WTC11 (cell line): Measurements from ENCODE around the gene LTBP3. TPM values are rescaled to one million over a fixed set of nuclear protein-coding genes. Genes with fewer than 3 reads are reported as not detected.

Source experiments
- ATAC-seq: fragments of 200-7000 bp; cut with Tn5 transposase; 2 replicates; pipeline ENCODE4 v1.10.0; 2021; ENCODE audit warnings: mild to moderate bottlenecking, moderate library complexity
- CTCF ChIA-PET: fragments of 300-600 bp; sonication (Branson Sonifier 250); formaldehyde crosslinking; loops from one replicate; lab custom pipeline; 2021; ENCODE audit warnings: antibody characterized with exemption; lab: Charles Lee
- POLR2A ChIA-PET: fragments of 350-600 bp; sonication (Branson Sonifier 250); formaldehyde crosslinking; loops from one replicate; lab custom pipeline; 2021; ENCODE audit warnings: antibody characterized with exemption; lab: Charles Lee
- DNase-seq: peaks from one replicate; pipeline ENCODE4 v3.0.0; 2021; ENCODE audit warnings: low spot score
- H3K27ac Mint-ChIP-seq: 2 replicates; pipeline ENCODE4 v1.8.0; 2021; ENCODE audit warnings: mixed read lengths
- H3K27me3 Mint-ChIP-seq: 2 replicates; pipeline ENCODE4 v1.8.0; 2021; ENCODE audit warnings: low read depth, mild to moderate bottlenecking, moderate library complexity, mixed read lengths
- H3K36me3 Mint-ChIP-seq: 2 replicates; pipeline ENCODE4 v1.8.0; 2021; ENCODE audit warnings: mixed read lengths
- H3K4me1 Mint-ChIP-seq: 2 replicates; pipeline ENCODE4 v1.8.0; 2022; ENCODE audit warnings: mixed read lengths
- H3K4me3 Mint-ChIP-seq: 2 replicates; pipeline ENCODE4 v1.8.0; 2021; ENCODE audit warnings: mild to moderate bottlenecking, moderate library complexity, mixed read lengths
- H3K9me3 Mint-ChIP-seq: 2 replicates; pipeline ENCODE4 v1.8.0; 2021; ENCODE audit warnings: mixed read lengths
- CBFB ChIP-seq: sonication (generic); formaldehyde crosslinking; IDR thresholded peaks from 2 replicates; pipeline ENCODE4 v1.8.1; 2022; ENCODE audit warnings: mild to moderate bottlenecking, low read depth, missing genetic modification reagents
- E2F5 ChIP-seq: sonication (generic); formaldehyde crosslinking; IDR thresholded peaks from 2 replicates; pipeline ENCODE4 v1.8.1; 2022; ENCODE audit warnings: mild to moderate bottlenecking, moderate library complexity, missing genetic modification reagents
- ESRRA ChIP-seq: sonication (generic); formaldehyde crosslinking; IDR thresholded peaks from 2 replicates; pipeline ENCODE4 v1.8.1; 2022; ENCODE audit warnings: mild to moderate bottlenecking, missing genetic modification reagents, borderline replicate concordance
- FOXP1 ChIP-seq: sonication (generic); formaldehyde crosslinking; IDR thresholded peaks from 2 replicates; pipeline ENCODE4 v1.8.0; 2022; ENCODE audit warnings: missing genetic modification reagents, mild to moderate bottlenecking, moderate library complexity, borderline replicate concordance
- IRF1 ChIP-seq: sonication (generic); formaldehyde crosslinking; IDR thresholded peaks from 2 replicates; pipeline ENCODE4 v1.8.0; 2023; ENCODE audit warnings: missing genetic modification reagents
- JAZF1 ChIP-seq: fragments of 250-450 bp; sonication (Bioruptor Pico); IDR thresholded peaks from 2 replicates; pipeline ENCODE4 v1.9.0; 2021; ENCODE audit warnings: moderate library complexity, mild to moderate bottlenecking, inconsistent platforms
- NR2C2 ChIP-seq: sonication (generic); formaldehyde crosslinking; IDR thresholded peaks from 2 replicates; pipeline ENCODE4 v1.8.0; 2022; ENCODE audit warnings: mild to moderate bottlenecking, missing genetic modification reagents
- PREB ChIP-seq: sonication (generic); formaldehyde crosslinking; IDR thresholded peaks from 2 replicates; pipeline ENCODE4 v1.8.1; 2022; ENCODE audit warnings: mild to moderate bottlenecking, missing genetic modification reagents, moderate library complexity, borderline replicate concordance
- SMAD3 ChIP-seq: sonication (generic); formaldehyde crosslinking; IDR thresholded peaks from 2 replicates; pipeline ENCODE4 v1.8.0; 2022; ENCODE audit warnings: missing genetic modification reagents, mild to moderate bottlenecking, borderline replicate concordance
- SMAD4 ChIP-seq: sonication (generic); formaldehyde crosslinking; IDR thresholded peaks from 2 replicates; pipeline ENCODE4 v1.8.0; 2022; ENCODE audit warnings: mild to moderate bottlenecking, missing genetic modification reagents
- SP1 ChIP-seq: sonication (generic); formaldehyde crosslinking; conservative IDR thresholded peaks from 2 replicates; pipeline ENCODE4 v1.8.1; 2022; ENCODE audit warnings: missing genetic modification reagents
- STAT6 ChIP-seq: sonication (generic); formaldehyde crosslinking; conservative IDR thresholded peaks from 2 replicates; pipeline ENCODE4 v1.8.1; 2023; ENCODE audit warnings: mild to moderate bottlenecking, low read depth, missing genetic modification reagents, moderate library complexity
- ZNF138 ChIP-seq: sonication (generic); formaldehyde crosslinking; conservative IDR thresholded peaks from 2 replicates; pipeline ENCODE4 v1.8.1; 2022; ENCODE audit warnings: mild to moderate bottlenecking, moderate library complexity, missing genetic modification reagents
- ZNF219 ChIP-seq: sonication (generic); formaldehyde crosslinking; IDR thresholded peaks from 2 replicates; pipeline ENCODE4 v1.8.0; 2023; ENCODE audit warnings: missing genetic modification reagents, mild to moderate bottlenecking, borderline replicate concordance
- ZNF263 ChIP-seq: sonication (generic); formaldehyde crosslinking; IDR thresholded peaks from 2 replicates; pipeline ENCODE4 v1.8.1; 2022; ENCODE audit warnings: low read depth, mild to moderate bottlenecking, moderate library complexity, missing genetic modification reagents
- ZNF416 ChIP-seq: fragments of 250-450 bp; sonication (Bioruptor Pico); IDR thresholded peaks from 2 replicates; pipeline ENCODE4 v1.9.0; 2021; ENCODE audit warnings: mild to moderate bottlenecking, inconsistent platforms
- ZNF425 ChIP-seq: fragments of 250-450 bp; sonication (Bioruptor Pico); conservative IDR thresholded peaks from 2 replicates; pipeline ENCODE4 v1.9.0; 2021; ENCODE audit warnings: mild to moderate bottlenecking
- ZNF512 ChIP-seq: sonication (generic); formaldehyde crosslinking; IDR thresholded peaks from 2 replicates; pipeline ENCODE4 v1.8.1; 2022; ENCODE audit warnings: missing genetic modification reagents, borderline replicate concordance
- total RNA-seq: library from RNA; stranded (reverse); gene quantifications from 3 replicates; pipeline ENCODE4 v1.2.3, GENCODE V29; 2021

The LTBP3 gene
- total RNA-seq, 1 experiment from 2014 or later = 20.7 TPM

GRCh38 chr11:65557280-65558001 lies 718 bp downstream of the LTBP3 start:
- H3K4me3 Mint-ChIP-seq = peak overlapping the region; percentile 69
- DNase-seq = no peak
- peaks cover 61% of the 10 kb centered on the region for H3K27me3 Mint-ChIP-seq
- no peak overlapping the region for H3K27ac Mint-ChIP-seq
- TF ChIP-seq FOXP1 (0 out of 2 replicates have a peak, but pooled peaks have one; percentile 38), SMAD4 (CRISPR knock-in tag) (no peak), ZNF219 (CRISPR knock-in tag) (no peak), IRF1 (no peak), JAZF1 (CRISPR knock-in tag) (no peak), ZNF416 (CRISPR knock-in tag) (no peak), E2F5 (CRISPR knock-in tag) (no peak), NR2C2 (CRISPR knock-in tag) (no peak), SP1 (CRISPR knock-in tag) (peak; percentile 29; the same call in 1 of the 2 replicates), ZNF512 (no peak)
- ATAC-seq = no peak
- peaks cover 54% of the 10 kb centered on the region for H3K4me1 Mint-ChIP-seq
- no peaks in the 10 kb centered on the region for H3K36me3 Mint-ChIP-seq
- ChIA-PET POLR2A (interaction anchor here (0.8 kb wide), 1 partner anchor 59 kb away, joined by 3 read pairs; the partner anchor contains the start of gene MALAT1), CTCF (interaction anchor here (0.8 to 1.7 kb wide), 6 partner anchors 13 to 37 kb away, joined by 3 to 20 read pairs (median 4); partner anchors contain the start of gene ZNRD2)
- H3K9me3 Mint-ChIP-seq = no peaks in the 10 kb centered on the region

GRCh38 chr11:65556470-65557279 lies 1.5 kb downstream of the LTBP3 start:
- H3K27me3 Mint-ChIP-seq = peaks cover 62% of the 10 kb centered on the region
- TF ChIP-seq PREB (no peak), SMAD3 (CRISPR knock-in tag) (no peak), ZNF138 (no peak)
- TF ChIP-seq, all 79 proteins: peak for 0
- Mint-ChIP-seq H3K4me3 (peak overlapping the region; percentile 69), H3K27ac (no peak overlapping the region), H3K4me1 (peaks cover 57% of the 10 kb centered on the region), H3K9me3 (no peaks in the 10 kb centered on the region), H3K36me3 (no peaks in the 10 kb centered on the region)
- ChIA-PET CTCF (interaction anchor here (0.8 to 1.9 kb wide), 8 partner anchors 11 to 37 kb away, joined by 3 to 20 read pairs (median 4); partner anchors contain the start of gene ZNRD2), POLR2A (interaction anchor here (0.8 kb wide), 1 partner anchor 58 kb away, joined by 3 read pairs; the partner anchor contains the start of gene MALAT1)
- ATAC-seq (no peak), DNase-seq (no peak)

GRCh38 chr11:65555693-65556231 lies 2.4 kb downstream of the LTBP3 start:
- H3K9me3 Mint-ChIP-seq = no peaks in the 10 kb centered on the region
- ATAC-seq (no peak), DNase-seq (no peak)
- H3K4me1 Mint-ChIP-seq = peaks cover 58% of the 10 kb centered on the region
- ChIA-PET CTCF (interaction anchor here (1.1 to 5.8 kb wide), 4 partner anchors 14 to 52 kb away, joined by 3 to 171 read pairs (median 6); partner anchors contain the start of genes FAM89B and ZNRD2), POLR2A (interaction anchor here (1.2 kb wide), 1 partner anchor 15 kb away, joined by 3 read pairs; the partner anchor contains the start of gene ZNRD2)
- H3K27me3 Mint-ChIP-seq = peaks cover 69% of the 10 kb centered on the region
- peak overlapping the region; percentile 18; the same call in 1 of the 2 replicates for H3K4me3 Mint-ChIP-seq
- H3K36me3 Mint-ChIP-seq = no peaks in the 10 kb centered on the region
- H3K27ac Mint-ChIP-seq = no peak overlapping the region
- TF ChIP-seq ZNF425 (CRISPR knock-in tag) (no peak), CBFB (CRISPR knock-in tag) (no peak), ZNF263 (CRISPR knock-in tag) (no peak), STAT6 (CRISPR knock-in tag) (no peak), ESRRA (no peak)
